Body of pancreas (tissue), 4 donors: ENCODE results near the gene DYSF.

Source experiments
- CTCF ChIP-seq, 7 experiments: fragments of 450-650 bp in 4 of 7; fragments of 200-600 bp in 3 of 7; sonication (generic) in 3 of 7; IDR thresholded peaks; one replicate each; pipeline ENCODE4 v1.5.1; 2016 to 2019; ENCODE audit warnings: antibody characterized with exemption in 7 of 7
- POLR2A ChIP-seq, 3 donors: fragments of 450-650 bp; IDR thresholded peaks; one replicate each; pipeline ENCODE4 v1.6.1; 2016; ENCODE audit warnings: antibody characterized with exemption in 3 of 3, mild to moderate bottlenecking in 2 of 3

DNA sequence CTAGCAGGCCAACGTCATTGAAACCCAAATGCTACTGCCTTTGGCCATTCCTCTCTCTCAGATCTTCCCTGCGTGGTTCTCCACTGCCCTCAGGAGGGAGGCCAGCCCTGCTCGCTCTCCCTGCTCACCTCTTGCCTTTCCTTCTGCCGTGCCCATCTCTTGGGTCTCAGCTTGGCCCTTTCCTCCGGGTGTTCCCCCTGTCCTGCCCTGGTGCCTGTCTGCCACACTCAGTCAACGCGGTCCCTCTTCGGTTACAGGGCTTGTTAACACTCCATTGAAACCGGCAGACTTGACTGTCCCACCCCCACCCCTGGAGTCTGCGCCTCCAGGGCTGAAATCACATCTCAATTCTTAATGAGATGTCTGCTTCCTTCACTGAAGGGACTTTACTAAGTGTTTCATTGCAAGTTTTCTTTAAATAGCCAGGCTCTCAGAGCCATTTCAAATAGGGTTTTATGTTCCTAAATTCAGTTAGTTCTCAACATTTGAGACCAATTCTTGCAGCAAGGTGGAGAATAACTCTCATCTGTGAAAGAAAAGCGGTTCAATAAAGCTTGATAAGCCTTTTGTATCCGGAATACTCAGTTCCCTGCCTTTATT is 237.6 kb downstream of the DYSF start:
- TF ChIP-seq CTCF (IDR thresholded peaks at IDR 0.05): no peak
- TF ChIP-seq POLR2A (IDR thresholded peaks at IDR 0.05): no peak
